Adrenal gland (tissue), 12 donors: ENCODE measurements around the gene EFNA5. TPM values are rescaled to one million over a fixed set of nuclear protein-coding genes. Genes with fewer than 3 reads are reported as not detected.

Experiments
- DNase-seq, 7 donors: peaks; one replicate each; pipeline ENCODE4 v3.0.0-alpha.2; 2019 to 2020
- H3K27ac ChIP-seq, 5 donors: fragments of 200-600 bp; sonication (generic) in 4 of 5; 1 replicate in 3 of 5; 2 replicates in 2 of 5; pipeline versions ENCODE4 v1.5.1 to v1.8.0; 2016 to 2020; ENCODE audit warnings: mild to moderate bottlenecking in 1 of 5
- H3K27me3 ChIP-seq: fragments of 200-600 bp; 2 replicates; pipeline ENCODE4 v1.8.0; 2021
- H3K36me3 ChIP-seq, 2 donors: fragments of 200-600 bp; replicated peaks in 1 of 2; 1 replicate in 1 of 2; 2 replicates in 1 of 2; pipeline versions ENCODE4 v1.5.1 to v1.8.0; 2018 to 2022
- H3K4me1 ChIP-seq, 2 donors: fragments of 200-600 bp; replicated peaks in 1 of 2; 1 replicate in 1 of 2; 2 replicates in 1 of 2; pipeline versions ENCODE4 v1.5.1 to v1.8.0; 2018 to 2021
- H3K4me3 ChIP-seq, 4 donors: fragments of 200-600 bp; sonication (generic) in 3 of 4; one replicate each; pipeline ENCODE4 v1.5.1; 2016 to 2018
- H3K9me3 ChIP-seq, 3 donors: fragments of 200-600 bp; sonication (generic) in 1 of 3; replicated peaks in 1 of 3; 1 replicate in 2 of 3; 2 replicates in 1 of 3; pipeline versions ENCODE4 v1.5.1 to v1.8.0; 2016 to 2021
- POLR2A ChIP-seq, 2 donors: fragments of 450-650 bp; IDR thresholded peaks; one replicate each; pipeline ENCODE4 v1.6.1; 2017; ENCODE audit warnings: antibody characterized with exemption in 2 of 2, mild to moderate bottlenecking in 2 of 2, moderate library complexity in 1 of 2
- WGBS, 4 donors: extraction: QIAGEN DNeasy Blood & Tissue Kit in 2 of 4; methylation state at CpG; one replicate each; pipeline versions ENCODE4 v1.1.5 to v1.1.7; 2013 to 2017; 5-methylcytosine and 5-hydroxymethylcytosine counted together
- intact Hi-C, 2 donors: fragments of 100-400 bp; cut with DNase I; formaldehyde crosslinking; loops; one replicate each; pipeline versions ENCODE4 v1.14.1 to v1.15.0; 2022 to 2023
- polyA plus RNA-seq, 3 donors: library from polyadenylated mRNA; stranded (reverse); fragments of 200-250 nt in 2 of 3; fragments of 350-450 nt in 1 of 3; fragmentation: Illumina TruSeq in 1 of 3; extraction: RNeasy Lipid Tissue Mini Kit (QIAGEN cat#74804) in 1 of 3; gene quantifications; one replicate each; pipeline ENCODE4 v1.2.3, GENCODE V29; 2013 to 2014
- total RNA-seq, 9 donors: library from RNA; depleted of rRNA in 4 of 9; stranded (reverse); fragments of >200 nt in 4 of 9; fragments of 120-200 nt in 1 of 9; fragmentation: NEBNext Ultra II Directional in 1 of 9; extraction: Animal tissue kit (Norgen Biotek cat#: 25700) in 1 of 9; gene quantifications; one replicate each; pipeline versions ENCODE4 v1.1.0 to v1.2.4, GENCODE V29; 2013 to 2023
- TF ChIP-seq, protein P1 (sequence below), 6 experiments: fragments of 450-650 bp in 4 of 6; fragments of 200-600 bp in 2 of 6; sonication (generic) in 1 of 6; IDR thresholded peaks; 1 replicate in 5 of 6; 2 replicates in 1 of 6; pipeline versions ENCODE4 v1.5.1 to v1.8.0; 2016 to 2021; ENCODE audit warnings: antibody characterized with exemption in 6 of 6, mild to moderate bottlenecking in 2 of 6, moderate library complexity in 1 of 6
- donor health status: healthy with polysubstance abuse.
- donor health status: Bipolar disorder and iron deficiency.
- donor health status: DM: yes; HTN: yes; CAD: no.
- donor health status: DM: no; HTN: no; CAD: no.
- donor health status: DM: no; HTN: no; CAD: no.
- donor health status: DM: yes; HTN: yes; CAD: no.

EFNA5 gene
- total and polyA plus RNA-seq, 12 donors: 0.06 to 11.8 (median 1.6) TPM

DNA sequence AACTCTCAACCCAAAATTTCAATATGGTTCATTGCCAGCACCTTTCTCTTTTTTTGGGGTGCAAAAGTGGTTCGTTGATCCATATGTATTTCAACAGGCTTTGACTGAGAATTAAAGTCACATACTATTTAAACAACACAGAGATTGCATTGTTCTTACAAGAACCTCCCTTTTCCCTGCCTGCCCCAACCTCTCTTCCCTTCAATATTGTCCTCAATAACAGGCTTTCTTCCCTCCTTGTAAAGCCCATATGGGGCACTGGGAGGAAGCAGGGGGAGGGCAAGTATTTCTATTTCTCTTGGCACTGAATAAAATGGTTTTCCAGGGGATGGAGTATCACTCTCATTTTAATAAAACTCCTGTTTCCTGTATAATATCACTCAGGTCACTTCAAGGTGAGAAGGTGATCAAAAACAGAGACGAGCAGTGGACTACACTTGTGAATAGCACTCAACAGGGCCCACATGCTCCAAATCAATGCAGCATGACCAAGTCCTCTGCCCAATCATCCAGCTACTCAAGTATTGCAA lies 65.1 kb downstream of the EFNA5 start:
- intact Hi-C loops: no loop called here
- Histone ChIP-seq H3K27me3 (no peaks in the 10 kb centered on the region), H3K36me3 (no peaks in the 10 kb centered on the region), H3K27ac (no peak overlapping the region), H3K4me3 (no peak overlapping the region), H3K4me1 (no peaks in the 10 kb centered on the region), H3K9me3 (no peaks in the 10 kb centered on the region)
- WGBS, 4 donors: 63 to 72% (median 68%) methylated on average over 2 of the region's 2 CpGs
- DNase-seq: no peak
- no peak for TF ChIP-seq POLR2A (IDR thresholded peaks at IDR 0.05)
- TF ChIP-seq, protein P1, sequence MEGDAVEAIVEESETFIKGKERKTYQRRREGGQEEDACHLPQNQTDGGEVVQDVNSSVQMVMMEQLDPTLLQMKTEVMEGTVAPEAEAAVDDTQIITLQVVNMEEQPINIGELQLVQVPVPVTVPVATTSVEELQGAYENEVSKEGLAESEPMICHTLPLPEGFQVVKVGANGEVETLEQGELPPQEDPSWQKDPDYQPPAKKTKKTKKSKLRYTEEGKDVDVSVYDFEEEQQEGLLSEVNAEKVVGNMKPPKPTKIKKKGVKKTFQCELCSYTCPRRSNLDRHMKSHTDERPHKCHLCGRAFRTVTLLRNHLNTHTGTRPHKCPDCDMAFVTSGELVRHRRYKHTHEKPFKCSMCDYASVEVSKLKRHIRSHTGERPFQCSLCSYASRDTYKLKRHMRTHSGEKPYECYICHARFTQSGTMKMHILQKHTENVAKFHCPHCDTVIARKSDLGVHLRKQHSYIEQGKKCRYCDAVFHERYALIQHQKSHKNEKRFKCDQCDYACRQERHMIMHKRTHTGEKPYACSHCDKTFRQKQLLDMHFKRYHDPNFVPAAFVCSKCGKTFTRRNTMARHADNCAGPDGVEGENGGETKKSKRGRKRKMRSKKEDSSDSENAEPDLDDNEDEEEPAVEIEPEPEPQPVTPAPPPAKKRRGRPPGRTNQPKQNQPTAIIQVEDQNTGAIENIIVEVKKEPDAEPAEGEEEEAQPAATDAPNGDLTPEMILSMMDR (IDR thresholded peaks at IDR 0.05): no peak

DNA sequence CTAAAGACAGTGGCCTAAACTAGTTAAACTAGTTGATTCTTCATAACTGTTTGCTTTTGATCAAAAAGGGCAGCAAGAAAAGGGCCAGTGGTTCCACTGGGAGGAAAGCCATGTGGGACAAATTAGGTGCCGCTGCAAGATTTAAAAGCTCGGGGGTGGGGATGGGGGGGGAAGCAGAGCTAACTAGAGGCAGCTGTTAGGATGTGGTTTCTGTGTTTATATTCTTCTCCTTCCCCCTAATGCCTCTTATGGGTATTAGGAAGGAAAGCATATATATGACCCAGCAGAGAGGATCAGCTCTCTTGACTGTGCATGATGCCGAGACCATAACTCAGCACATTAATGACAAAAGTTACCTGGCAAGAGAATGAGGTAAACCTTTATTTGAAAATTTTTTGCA lies 65.7 kb downstream of the EFNA5 start:
- no peaks in the 10 kb centered on the region for H3K36me3 ChIP-seq
- H3K4me3 ChIP-seq: no peak overlapping the region
- no peaks in the 10 kb centered on the region for H3K4me1 ChIP-seq
- WGBS, 4 donors: 71 to 85% (median 78%) methylated on average over 3 of the region's 3 CpGs
- H3K27ac ChIP-seq: no peak overlapping the region
- DNase-seq: no peak
- H3K27me3 ChIP-seq: no peaks in the 10 kb centered on the region
- TF ChIP-seq, protein P1 (IDR thresholded peaks at IDR 0.05): no peak
- TF ChIP-seq POLR2A (IDR thresholded peaks at IDR 0.05): no peak
- intact Hi-C loops: no loop called here
- H3K9me3 ChIP-seq: no peaks in the 10 kb centered on the region

DNA sequence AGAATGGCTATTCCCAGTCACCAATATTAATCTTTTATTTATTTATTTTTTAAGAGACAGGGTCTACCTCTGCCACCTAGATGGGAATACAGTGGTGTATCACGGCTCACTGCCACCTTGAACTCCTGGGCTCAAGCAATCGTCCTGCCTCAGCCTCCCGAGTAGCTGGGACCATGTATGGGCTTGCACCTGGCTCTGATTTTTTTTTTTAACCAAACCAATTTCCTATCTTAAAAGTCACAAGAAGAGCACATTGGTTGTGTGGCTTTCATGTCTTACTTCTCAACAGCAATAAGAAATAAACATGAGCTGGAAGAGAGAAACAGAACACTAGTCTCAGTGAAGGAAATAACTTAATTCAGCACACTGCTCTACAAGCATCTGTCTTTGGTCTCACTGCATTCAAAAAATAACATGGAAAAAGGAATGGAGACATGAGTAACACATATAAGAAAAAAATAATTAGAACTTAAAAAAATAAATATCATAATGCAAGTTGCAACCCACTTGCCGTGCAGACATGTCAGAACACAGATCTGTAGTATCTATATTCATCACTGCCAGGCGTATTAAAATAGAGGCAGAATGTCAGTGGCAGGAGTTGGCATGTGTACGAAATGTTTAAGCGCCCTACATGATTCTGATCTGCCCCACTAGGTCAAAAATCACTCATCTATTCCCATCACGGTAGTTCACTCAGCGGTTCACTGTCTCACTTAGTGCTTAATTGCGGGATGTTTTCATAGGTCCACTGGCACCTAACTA lies 66.4 kb downstream of the EFNA5 start:
- intact Hi-C loops: no loop called here
- Histone ChIP-seq H3K4me1 (no peaks in the 10 kb centered on the region), H3K36me3 (no peaks in the 10 kb centered on the region), H3K27ac (no peak overlapping the region), H3K9me3 (no peaks in the 10 kb centered on the region), H3K27me3 (no peaks in the 10 kb centered on the region), H3K4me3 (no peak overlapping the region)
- TF ChIP-seq, protein P1 (IDR thresholded peaks at IDR 0.05): no peak
- no peak for TF ChIP-seq POLR2A (IDR thresholded peaks at IDR 0.05)
- WGBS, 4 donors: 88 to 93% (median 91%) methylated on average over 10 of the region's 10 CpGs
- DNase-seq: no peak

DNA sequence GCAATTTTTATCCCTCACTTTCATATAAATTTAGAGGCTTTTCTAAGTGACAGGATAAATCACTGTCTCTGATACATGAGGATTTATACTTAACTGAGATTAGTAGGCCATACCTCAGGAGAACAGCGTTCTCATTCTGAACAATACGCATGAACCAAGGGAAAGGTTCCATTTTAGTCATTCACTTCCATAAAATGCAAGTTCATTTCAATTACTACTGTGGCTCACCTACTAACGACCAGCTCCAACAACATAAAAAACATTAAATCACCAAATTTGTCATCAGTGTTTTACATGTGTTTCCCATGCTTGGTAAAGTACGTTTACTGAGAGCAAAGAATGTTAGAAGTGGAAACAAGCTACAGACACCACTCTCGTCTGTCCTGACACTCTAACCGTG lies 67.4 kb downstream of the EFNA5 start:
- intact Hi-C loops: no loop called here
- Histone ChIP-seq H3K27ac (no peak overlapping the region), H3K27me3 (no peaks in the 10 kb centered on the region), H3K4me1 (no peaks in the 10 kb centered on the region), H3K9me3 (no peaks in the 10 kb centered on the region), H3K36me3 (no peaks in the 10 kb centered on the region), H3K4me3 (no peak overlapping the region)
- no peak for DNase-seq
- WGBS, 4 donors: 81 to 84% (median 83%) methylated on average over 6 of the region's 6 CpGs
- TF ChIP-seq POLR2A (IDR thresholded peaks at IDR 0.05): no peak
- TF ChIP-seq, protein P1 (IDR thresholded peaks at IDR 0.05): no peak
